Left ventricle myocardium inferior (tissue), 1 donor: ENCODE data around the gene TJP1. TPM values are rescaled to one million over a fixed set of nuclear protein-coding genes. Genes with fewer than 3 reads are reported as not detected.
A peak's percentile ranks its signal among the peaks of the same experiment; 100 is the strongest.
"Not testable (repeated sequence)": the region's sequence is repeated elsewhere in the genome, so short reads cannot be mapped to it uniquely, and the experiment has no call there.

Source experiments
- DNase-seq: peaks from one replicate; pipeline ENCODE4 v3.0.0-alpha.2; 2020
- H3K27ac ChIP-seq: fragments of 200-600 bp; replicated peaks from 2 replicates; pipeline ENCODE4 v1.8.0; 2021
- H3K27me3 ChIP-seq: fragments of 200-600 bp; 2 replicates; pipeline ENCODE4 v1.8.0; 2021; ENCODE audit warnings: low read depth
- H3K36me3 ChIP-seq: fragments of 200-600 bp; 2 replicates; pipeline ENCODE4 v1.8.0; 2021
- H3K4me1 ChIP-seq: fragments of 200-600 bp; 2 replicates; pipeline ENCODE4 v1.8.0; 2021
- H3K4me3 ChIP-seq: fragments of 200-600 bp; 2 replicates; pipeline ENCODE4 v1.8.0; 2021; ENCODE audit warnings: mild to moderate bottlenecking, moderate library complexity
- H3K9me3 ChIP-seq: fragments of 200-600 bp; replicated peaks from 2 replicates; pipeline ENCODE4 v1.8.0; 2021
- intact Hi-C: fragments of 100-400 bp; cut with micrococcal nuclease; formaldehyde crosslinking; loops from one replicate; pipeline ENCODE4 v1.11.0; 2022
- total RNA-seq: library from RNA; stranded (reverse); fragmentation: NEBNext Ultra II Directional; extraction: Animal tissue kit (Norgen Biotek cat#: 25700); gene quantifications from one replicate; pipeline ENCODE4 v1.2.1, GENCODE V29; 2021
- TF ChIP-seq, protein P1 (sequence below): fragments of 200-600 bp; IDR thresholded peaks from 2 replicates; pipeline ENCODE4 v1.8.0; 2021; ENCODE audit warnings: antibody characterized with exemption, mild to moderate bottlenecking, borderline replicate concordance
- donor health status: DM: no; HTN: yes; CAD: no; lungs with severe emphysema.

The TJP1 gene
- total RNA-seq, 1 donor from 2014 or later: 108 TPM

- H3K4me3 ChIP-seq: peak overlapping the region; percentile 78
- H3K9me3 ChIP-seq: no peaks in the 10 kb centered on the region
- H3K4me1 ChIP-seq: peaks cover 54% of the 10 kb centered on the region
- TF ChIP-seq, protein P1, sequence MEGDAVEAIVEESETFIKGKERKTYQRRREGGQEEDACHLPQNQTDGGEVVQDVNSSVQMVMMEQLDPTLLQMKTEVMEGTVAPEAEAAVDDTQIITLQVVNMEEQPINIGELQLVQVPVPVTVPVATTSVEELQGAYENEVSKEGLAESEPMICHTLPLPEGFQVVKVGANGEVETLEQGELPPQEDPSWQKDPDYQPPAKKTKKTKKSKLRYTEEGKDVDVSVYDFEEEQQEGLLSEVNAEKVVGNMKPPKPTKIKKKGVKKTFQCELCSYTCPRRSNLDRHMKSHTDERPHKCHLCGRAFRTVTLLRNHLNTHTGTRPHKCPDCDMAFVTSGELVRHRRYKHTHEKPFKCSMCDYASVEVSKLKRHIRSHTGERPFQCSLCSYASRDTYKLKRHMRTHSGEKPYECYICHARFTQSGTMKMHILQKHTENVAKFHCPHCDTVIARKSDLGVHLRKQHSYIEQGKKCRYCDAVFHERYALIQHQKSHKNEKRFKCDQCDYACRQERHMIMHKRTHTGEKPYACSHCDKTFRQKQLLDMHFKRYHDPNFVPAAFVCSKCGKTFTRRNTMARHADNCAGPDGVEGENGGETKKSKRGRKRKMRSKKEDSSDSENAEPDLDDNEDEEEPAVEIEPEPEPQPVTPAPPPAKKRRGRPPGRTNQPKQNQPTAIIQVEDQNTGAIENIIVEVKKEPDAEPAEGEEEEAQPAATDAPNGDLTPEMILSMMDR: no peak
- peak; percentile 66 for DNase-seq
- no peaks in the 10 kb centered on the region for H3K36me3 ChIP-seq
- H3K27ac ChIP-seq: peak overlapping the region; percentile 99
- no peaks in the 10 kb centered on the region for H3K27me3 ChIP-seq
- intact Hi-C loops: loop anchor here (5.0 to 10.0 kb wide), 2 partner anchors 62 to 104 kb away; no protein-coding TSS in a partner anchor
Measured at GRCh38 chr15:29822684-29823459, 604 bp upstream of the TJP1 start.

DNA sequence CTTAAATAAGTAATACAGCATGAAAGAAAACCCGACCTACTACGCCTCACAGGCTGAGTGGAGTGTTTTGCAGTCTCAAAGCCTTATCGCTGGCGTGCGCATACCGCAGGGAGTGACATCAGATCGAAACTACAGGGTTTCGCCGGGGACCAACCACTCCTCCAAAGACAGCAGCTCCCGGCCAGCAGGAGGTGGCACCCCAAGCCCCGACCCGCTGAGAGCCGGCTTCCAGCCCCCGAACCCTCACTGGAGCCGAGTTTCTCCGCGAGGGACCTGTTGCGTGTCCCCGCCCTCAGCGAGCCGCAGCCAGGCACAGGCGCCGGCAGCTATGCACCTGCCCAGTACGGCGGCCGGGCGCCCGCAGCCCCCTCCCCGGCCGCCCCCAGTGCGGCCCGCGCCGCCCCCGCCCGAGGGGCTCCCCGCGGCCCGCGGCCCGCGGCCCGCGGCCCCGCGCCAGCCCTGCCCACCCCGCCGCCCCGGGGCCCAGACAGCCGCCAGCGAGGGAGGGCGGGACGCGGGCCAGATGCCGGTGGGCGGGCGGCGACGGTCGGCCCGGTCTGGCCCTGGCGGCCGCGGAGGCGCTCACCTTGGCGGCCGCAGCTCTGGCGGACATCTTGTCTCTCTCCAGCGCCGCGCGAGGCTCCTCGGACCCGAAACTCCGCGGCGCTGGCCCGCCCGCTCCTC lies 710 bp downstream of the TJP1 start:
- H3K27ac ChIP-seq: peak overlapping the region; percentile 99
- TF ChIP-seq, protein P1: peak; percentile 47
- H3K4me3 ChIP-seq: peak overlapping the region; percentile 78
- H3K9me3 ChIP-seq: no peaks in the 10 kb centered on the region
- peaks cover 55% of the 10 kb centered on the region for H3K4me1 ChIP-seq
- H3K36me3 ChIP-seq: no peaks in the 10 kb centered on the region
- intact Hi-C loops: loop anchor here (5.0 to 10.0 kb wide), 2 partner anchors 63 to 106 kb away; no protein-coding TSS in a partner anchor
- peak; percentile 75 for DNase-seq
- H3K27me3 ChIP-seq: no peaks in the 10 kb centered on the region

DNA sequence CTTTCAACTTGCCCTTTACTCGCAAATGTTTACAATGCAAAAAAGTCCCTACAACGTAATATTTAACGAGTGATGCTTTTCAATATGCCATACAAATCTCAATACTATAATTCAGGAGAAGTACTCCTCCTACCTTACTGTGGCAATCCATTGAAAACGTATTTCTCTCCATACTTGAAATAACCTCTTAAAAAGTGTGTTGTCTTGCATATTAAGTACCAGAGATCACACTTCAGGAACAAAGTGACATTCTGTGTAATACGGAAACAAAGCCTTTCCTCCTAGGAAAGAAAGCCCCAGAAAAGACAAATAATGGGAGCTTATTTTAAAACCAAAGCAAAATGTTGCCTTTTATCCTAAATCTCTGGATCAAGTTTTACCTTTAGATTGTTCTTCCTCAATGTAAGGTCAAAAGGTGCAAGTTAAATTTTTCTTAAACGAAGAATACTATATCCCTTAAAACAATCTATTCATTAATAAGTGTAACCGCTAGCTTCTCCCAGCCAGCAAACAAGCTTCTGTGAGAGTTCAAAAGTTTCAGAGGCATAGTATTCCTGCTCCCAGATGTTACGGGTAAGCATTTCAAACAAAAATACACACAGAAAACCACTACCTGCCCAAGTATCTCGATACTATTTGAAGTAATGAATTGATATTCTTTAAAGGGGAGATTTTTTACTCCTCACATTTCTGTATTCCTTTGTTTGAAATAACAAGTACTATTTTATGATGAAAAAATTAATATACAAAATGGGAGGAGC lies 1.7 kb downstream of the TJP1 start:
- Histone ChIP-seq H3K27me3 (no peaks in the 10 kb centered on the region), H3K9me3 (no peaks in the 10 kb centered on the region), H3K27ac (peak overlapping the region; percentile 99), H3K36me3 (no peaks in the 10 kb centered on the region), H3K4me1 (peaks cover 65% of the 10 kb centered on the region), H3K4me3 (peak overlapping the region; percentile 78)
- TF ChIP-seq, protein P1: no peak
- intact Hi-C loops: loop anchor here (5.0 to 10.0 kb wide), 2 partner anchors 64 to 107 kb away; no protein-coding TSS in a partner anchor
- DNase-seq: no peak

DNA sequence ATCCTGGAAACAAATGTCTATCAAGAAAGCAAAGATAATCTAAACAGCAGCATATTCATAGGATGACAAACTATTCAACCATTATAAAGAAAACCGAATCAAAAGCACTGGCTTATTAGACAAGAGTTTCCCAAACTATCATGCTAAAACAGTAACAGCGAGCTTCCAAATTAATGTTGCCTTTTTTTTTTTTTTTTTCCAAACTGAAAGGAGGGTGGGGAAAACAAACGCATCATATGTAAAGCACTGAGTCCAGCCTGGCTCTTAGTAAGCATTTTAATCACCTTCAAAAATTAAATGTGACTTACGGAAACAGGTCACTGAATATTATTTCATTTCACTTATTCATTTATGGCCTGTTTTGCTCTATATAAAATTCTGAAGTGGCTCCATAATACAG lies 2.3 kb downstream of the TJP1 start:
- DNase-seq: no peak
- peak overlapping the region; percentile 78 for H3K4me3 ChIP-seq
- no peaks in the 10 kb centered on the region for H3K36me3 ChIP-seq
- no peaks in the 10 kb centered on the region for H3K9me3 ChIP-seq
- intact Hi-C loops: loop anchor here (5.0 to 10.0 kb wide), 2 partner anchors 65 to 107 kb away; no protein-coding TSS in a partner anchor
- peaks cover 71% of the 10 kb centered on the region for H3K4me1 ChIP-seq
- no peaks in the 10 kb centered on the region for H3K27me3 ChIP-seq
- TF ChIP-seq, protein P1: no peak
- H3K27ac ChIP-seq: peak overlapping the region; percentile 99

DNA sequence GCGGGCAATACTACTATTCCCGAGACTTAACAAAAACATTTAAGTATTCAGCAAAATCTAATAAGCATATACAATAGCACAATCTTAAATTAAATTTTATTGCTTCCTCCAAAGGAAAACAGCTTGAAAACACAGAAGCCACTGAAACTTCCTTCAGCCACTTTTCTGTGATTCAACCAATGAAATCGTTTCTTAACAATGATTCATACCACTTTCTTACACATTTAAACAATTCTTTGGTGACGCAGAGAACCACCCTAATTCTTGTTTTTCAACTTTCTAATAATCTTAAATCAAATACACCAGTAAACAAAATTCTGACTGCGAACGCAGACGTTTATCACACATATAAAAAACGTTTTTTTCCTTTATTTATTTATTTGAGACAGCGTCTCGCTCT lies 4.1 kb downstream of the TJP1 start:
- no peaks in the 10 kb centered on the region for H3K9me3 ChIP-seq
- DNase-seq: no peak
- H3K4me3 ChIP-seq: peak overlapping the region; percentile 78
- intact Hi-C loops: no loop called here
- H3K27ac ChIP-seq: no peak overlapping the region
- TF ChIP-seq, protein P1: no peak
- no peaks in the 10 kb centered on the region for H3K36me3 ChIP-seq
- H3K27me3 ChIP-seq: no peaks in the 10 kb centered on the region
- H3K4me1 ChIP-seq: peaks cover 86% of the 10 kb centered on the region

DNA sequence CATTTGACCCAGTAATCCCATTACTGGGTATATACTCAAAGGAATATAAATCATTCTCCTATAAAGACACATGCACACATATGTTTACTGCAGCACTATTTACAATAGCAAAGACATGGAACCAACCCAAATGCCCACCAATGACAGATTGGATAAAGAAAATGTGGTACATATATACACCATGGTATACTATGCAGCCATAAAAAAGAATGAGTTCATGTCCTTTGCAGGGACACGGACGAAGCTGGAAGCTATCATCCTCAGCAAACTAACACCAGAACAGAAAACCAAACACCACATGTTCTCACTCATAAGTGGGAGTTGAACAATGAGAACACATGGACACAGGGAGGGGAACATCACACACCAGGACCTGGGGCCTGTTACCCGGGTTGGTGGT lies 4.8 kb downstream of the TJP1 start:
- H3K9me3 ChIP-seq, H3K36me3 ChIP-seq, DNase-seq, H3K4me3 ChIP-seq, H3K27ac ChIP-seq, H3K27me3 ChIP-seq, intact Hi-C loops: not testable (repeated sequence)
- peaks cover 86% of the 10 kb centered on the region for H3K4me1 ChIP-seq
